GM12873 (cell line): ENCODE data around the gene ZBED3.

Experiments used
- CTCF ChIP-seq: IDR thresholded peaks from 2 replicates; pipeline ENCODE4 v1.5.1; 2012; ENCODE audit warnings: low read depth, mild to moderate bottlenecking, moderate library complexity, low read length, control low read depth; ENCODE audit not compliant: insufficient read depth; ENCODE audit errors: missing control alignments

The ZBED3 gene

GRCh38 chr5:77074745-77075144 is 12.3 kb downstream of the ZBED3 start:
- no peak for TF ChIP-seq CTCF

DNA sequence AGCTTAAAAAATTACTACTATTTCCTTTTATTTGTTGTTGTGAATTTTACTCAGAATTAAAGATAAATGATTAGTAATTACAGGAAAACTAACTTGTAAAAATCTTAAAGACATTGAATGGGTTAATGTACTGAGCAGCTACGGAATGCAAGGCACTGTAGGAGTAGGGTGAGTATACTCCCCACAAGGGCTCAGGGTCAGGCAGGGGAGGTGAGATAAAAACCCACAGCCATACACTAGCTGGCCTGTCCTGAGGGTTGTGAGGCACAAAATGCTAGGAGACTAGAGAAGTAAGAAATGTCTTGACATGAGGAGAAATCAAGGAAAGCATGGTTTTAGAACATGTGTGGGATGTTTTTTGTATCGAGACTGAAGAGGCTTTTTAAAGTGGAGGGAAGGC is 13.4 kb downstream of the ZBED3 start:
- no peak for TF ChIP-seq CTCF

DNA sequence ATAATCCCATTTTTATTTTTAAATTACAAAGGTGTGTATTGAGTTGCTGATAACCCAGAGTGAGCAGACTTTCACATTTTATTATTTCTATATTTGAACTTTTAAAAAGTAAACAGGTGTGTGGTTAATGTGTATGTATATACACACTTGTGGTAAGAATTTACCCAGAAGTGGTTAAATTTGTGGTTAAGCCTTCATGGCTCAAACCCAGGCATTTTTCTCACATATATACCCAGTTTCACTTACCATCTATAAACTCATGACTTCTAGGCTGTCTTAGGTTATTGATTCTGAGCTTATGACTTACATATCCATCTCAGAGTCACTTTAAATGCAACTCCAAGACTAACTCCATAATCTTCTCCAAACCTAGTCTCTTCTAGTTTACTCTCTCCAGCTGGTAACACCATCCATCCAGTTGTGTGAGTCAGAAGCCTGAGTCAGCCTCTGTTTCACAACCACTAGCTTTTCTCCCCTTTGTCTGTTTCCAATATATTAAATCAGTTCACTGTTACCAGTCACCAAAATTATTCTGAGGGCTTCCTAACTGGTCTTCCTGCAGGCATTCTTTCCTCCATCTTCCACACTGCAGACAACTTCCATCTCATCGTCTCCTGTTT is 20.2 kb downstream of the ZBED3 start:
- no peak for TF ChIP-seq CTCF

GRCh38 chr5:77066184-77066583 is 20.9 kb downstream of the ZBED3 start:
- TF ChIP-seq CTCF, result no peak

GRCh38 chr5:77065256-77065655 is 21.8 kb downstream of the ZBED3 start:
- TF ChIP-seq CTCF, result no peak

GRCh38 chr5:77064040-77064439 is 23.0 kb downstream of the ZBED3 start:
- no peak for TF ChIP-seq CTCF

- TF ChIP-seq CTCF, result no peak
Measured at GRCh38 chr5:77046416-77047073, 40.5 kb downstream of the ZBED3 start.

DNA sequence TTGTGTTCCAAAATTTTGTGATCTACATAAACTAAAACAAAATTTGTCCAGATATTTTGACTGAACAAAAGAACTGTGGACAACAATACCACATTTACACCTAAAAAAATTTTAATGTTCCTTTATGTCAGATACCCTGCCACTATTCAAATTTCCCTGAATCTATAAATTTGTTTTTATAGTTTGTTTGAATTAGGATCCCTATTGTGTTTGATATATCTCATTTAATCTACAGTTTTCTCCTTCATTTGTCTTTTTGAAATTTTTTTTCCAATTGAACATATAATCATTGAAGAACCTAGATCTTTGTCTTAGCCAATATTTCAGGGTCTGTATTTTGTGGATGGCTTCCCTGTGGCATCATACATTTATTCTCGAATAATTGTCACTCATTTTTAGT is 51.1 kb downstream of the ZBED3 start:
- no peak for TF ChIP-seq CTCF
